K562 (cell line): Measurements from ENCODE around the gene MRTFB. TPM values are rescaled to one million over a fixed set of nuclear protein-coding genes. Genes with fewer than 3 reads are reported as not detected.

Experiments
- ATAC-seq: fragments of 200-7000 bp; cut with Tn5 transposase; 3 replicates; pipeline ENCODE4 v1.9.1; 2020; ENCODE audit warnings: moderate library complexity
- BruUV-seq: library from RNA; stranded (reverse); fragments of 400-500 nt; replicated peaks from 2 replicates; lab custom pipeline; 2021; lab: Mats Ljungman, UMichigan
- CTCF ChIA-PET: fragments of 300-600 bp; formaldehyde crosslinking; extraction: SDS; loops from one replicate; lab custom pipeline; 2021; ENCODE audit warnings: low intra/inter-chr PET ratio; lab: Yijun Ruan, JAX
- POLR2A ChIA-PET: fragments of 300-600, 350-650 bp; sonication (Branson Sonifier 250); formaldehyde crosslinking; extraction: SDS; loops from one replicate; lab custom pipeline; 2021; ENCODE audit warnings: antibody characterized with exemption, inconsistent platforms; lab: Yijun Ruan, JAX
- DNase-seq, 4 experiments: peaks; one replicate each; pipeline versions ENCODE4 v3.0.0 to v3.0.0-alpha.2; 2011 to 2018; ENCODE audit warnings: low spot score in 3 of 4, mixed read lengths in 3 of 4; ENCODE audit errors: extremely low read depth in 1 of 4
- FAIRE-seq: peaks from 2 replicates; lab custom pipeline; 2011; peaks lifted over from hg19 to GRCh38; lab: Jason Lieb, UNC
- H2AFZ ChIP-seq: 2 replicates; pipeline ENCODE4 v1.6.0; 2011; ENCODE audit warnings: low read depth, low read length, control low read depth, inconsistent platforms
- H3K27ac ChIP-seq: fragments of 200-600 bp; 3 replicates; pipeline ENCODE4 v1.8.0; 2011; ENCODE audit warnings: low read depth, mild to moderate bottlenecking, control low read depth, inconsistent platforms, low read length, moderate library complexity, mixed read lengths; ENCODE audit errors: extremely low read depth
- H3K27me3 ChIP-seq, 2 experiments: fragments of 300-600 bp in 1 of 2; 2 replicates in 1 of 2; 3 replicates in 1 of 2; pipeline versions ENCODE4 v1.6.0 to v1.8.0; 2011; ENCODE audit warnings: inconsistent platforms in 2 of 2, low read length in 2 of 2, mild to moderate bottlenecking in 1 of 2, mixed read lengths in 1 of 2, moderate library complexity in 1 of 2; ENCODE audit not compliant: control insufficient read depth in 2 of 2, insufficient read depth in 2 of 2
- H3K36me3 ChIP-seq: fragments of 300-600 bp; 3 replicates; pipeline ENCODE4 v1.8.0; 2011; ENCODE audit warnings: mild to moderate bottlenecking, low read length, inconsistent platforms; ENCODE audit not compliant: control insufficient read depth, insufficient read depth
- H3K4me1 ChIP-seq, 2 experiments: fragments of 200-600 bp in 1 of 2; replicated peaks in 1 of 2; 2 replicates in 1 of 2; 3 replicates in 1 of 2; pipeline versions ENCODE4 v1.5.1 to v1.8.0; 2011; ENCODE audit warnings: inconsistent platforms in 2 of 2, low read length in 2 of 2, mild to moderate bottlenecking in 1 of 2, mixed read lengths in 1 of 2, moderate library complexity in 1 of 2; ENCODE audit not compliant: control insufficient read depth in 2 of 2, insufficient read depth in 2 of 2
- H3K4me2 ChIP-seq: 2 replicates; pipeline ENCODE4 v1.6.1; 2011; ENCODE audit warnings: low read length, control low read depth, inconsistent platforms, mixed read lengths; ENCODE audit not compliant: insufficient read depth
- H3K4me3 ChIP-seq: fragments of 200-600 bp; sonication (generic), shearing (Covaris generic); 2 replicates; pipeline ENCODE4 v1.5.1; 2016; ENCODE audit warnings: control low read depth, inconsistent platforms
- H3K79me2 ChIP-seq: fragments of 200-600 bp; 3 replicates; pipeline ENCODE4 v1.8.0; 2011; ENCODE audit warnings: low read length, inconsistent platforms; ENCODE audit not compliant: control insufficient read depth, insufficient read depth
- H3K9ac ChIP-seq, 2 experiments: 2 replicates each; pipeline versions ENCODE4 v1.6.0 to v1.6.1; 2011; ENCODE audit warnings: low read depth in 2 of 2, low read length in 2 of 2, control low read depth in 1 of 2, inconsistent platforms in 1 of 2, mild to moderate bottlenecking in 1 of 2, mixed read lengths in 1 of 2; ENCODE audit not compliant: insufficient read depth in 1 of 2
- H3K9me1 ChIP-seq: one replicate; pipeline ENCODE4 v1.6.0; 2011; ENCODE audit warnings: inconsistent platforms, mild to moderate bottlenecking, low read length, moderate library complexity; ENCODE audit not compliant: control insufficient read depth, insufficient read depth
- H3K9me3 ChIP-seq: replicated peaks from 2 replicates; pipeline ENCODE4 v1.5.1; 2011; ENCODE audit warnings: low read depth, low read length, inconsistent platforms; ENCODE audit not compliant: control insufficient read depth, insufficient read depth
- H4K20me1 ChIP-seq: replicated peaks from 2 replicates; pipeline ENCODE4 v1.6.1; 2011; ENCODE audit warnings: low read length, inconsistent platforms, mixed read lengths; ENCODE audit not compliant: control insufficient read depth, insufficient read depth
- EP400 ChIP-seq: fragments of 450-650 bp; IDR thresholded peaks from 2 replicates; pipeline ENCODE4 v1.6.1; 2017; ENCODE audit warnings: antibody characterized with exemption, mild to moderate bottlenecking, moderate library complexity
- GATA2 ChIP-seq: sonication (generic); formaldehyde crosslinking; IDR thresholded peaks from 2 replicates; pipeline ENCODE4 v1.4.0; 2020; ENCODE audit warnings: mild to moderate bottlenecking, missing genetic modification reagents
- NR2F6 ChIP-seq: fragments of 450-650 bp; formaldehyde crosslinking; IDR thresholded peaks from 2 replicates; pipeline ENCODE4 v1.4.0; 2020; ENCODE audit warnings: mild to moderate bottlenecking
- RBM34 ChIP-seq: fragments of 200-400 bp; formaldehyde crosslinking; IDR thresholded peaks from 2 replicates; pipeline ENCODE4 v1.6.1; 2018; ENCODE audit warnings: low read length, borderline replicate concordance; ENCODE audit not compliant: insufficient read depth
- RHOXF2B ChIP-seq: fragments of 250-450 bp; sonication (Bioruptor Pico); conservative IDR thresholded peaks from 2 replicates; pipeline ENCODE4 v1.5.1; 2021
- TAF7 ChIP-seq: fragments of 450-650 bp; IDR thresholded peaks from 2 replicates; pipeline ENCODE4 v1.6.1; 2016; ENCODE audit warnings: missing genetic modification characterization, missing compliant biosample characterization
- TBL1XR1 ChIP-seq, 2 experiments: IDR thresholded peaks; 2 replicates each; pipeline ENCODE4 v1.6.1; 2012; ENCODE audit warnings: improper control_type of control experiment in 2 of 2, low read length in 2 of 2, mild to moderate bottlenecking in 1 of 2
- WGBS: fragments of 100-300 bp; shearing (Covaris generic); methylation state at CpG from one replicate; pipeline ENCODE4 v1.1.6; 2016; ENCODE audit warnings: low coverage, mixed read lengths; ENCODE audit not compliant: insufficient coverage; ENCODE audit errors: missing lambda C conversion rate; 5-methylcytosine and 5-hydroxymethylcytosine counted together
- in situ Hi-C: fragments of 300-500 bp; cut with MboI; formaldehyde crosslinking; loops from 4 replicates; pipeline ENCODE4 v1.15.0; 2018; ENCODE audit warnings: inconsistent platforms, mixed read lengths
- intact Hi-C: fragments of 100-400 bp; cut with micrococcal nuclease; formaldehyde crosslinking; loops from 2 replicates; pipeline ENCODE4 v1.14.2; 2022
- polyA plus RNA-seq, 8 experiments: library from polyadenylated mRNA; depleted of rRNA in 4 of 8; stranded (reverse) in 5 of 8; unstranded in 3 of 8; fragments of >200 nt; fragmentation: Nextera tagmentation in 2 of 8; fragmentation: Illumina TruSeq in 1 of 8; extraction: Ambion mirVana in 2 of 8; extraction: Trizol in 1 of 8; gene quantifications; 2 replicates each; pipeline versions ENCODE4 v1.2.1 to v1.2.3, GENCODE V29; 2011 to 2014; ENCODE audit warnings: inconsistent platforms in 1 of 8, missing spikeins in 1 of 8
- total RNA-seq, 7 experiments: library from RNA; depleted of rRNA in 6 of 7; stranded (reverse); fragments of >200 nt in 6 of 7; fragmentation: Illumina TruSeq in 2 of 7; extraction: Trizol in 2 of 7; gene quantifications; 2 replicates each; pipeline versions ENCODE4 v1.2.1 to v1.2.3, GENCODE V29; 2011 to 2021; ENCODE audit warnings: low replicate concordance in 1 of 7
- TF ChIP-seq, protein P1 (sequence below): fragments of 250-450 bp; sonication (Bioruptor Pico); IDR thresholded peaks from 2 replicates; pipeline ENCODE4 v1.5.0; 2021
- TF ChIP-seq, protein P2 (sequence below), 2 experiments: fragments of 450-650 bp; IDR thresholded peaks; 2 replicates each; pipeline ENCODE4 v1.6.1; 2016

MRTFB gene
- total and polyA plus RNA-seq, 9 of the 15 experiments (the other 6 are each of a cell fraction or from before 2014, with no cell fraction given): 2.2 to 12.7 (median 7.0) TPM

DNA sequence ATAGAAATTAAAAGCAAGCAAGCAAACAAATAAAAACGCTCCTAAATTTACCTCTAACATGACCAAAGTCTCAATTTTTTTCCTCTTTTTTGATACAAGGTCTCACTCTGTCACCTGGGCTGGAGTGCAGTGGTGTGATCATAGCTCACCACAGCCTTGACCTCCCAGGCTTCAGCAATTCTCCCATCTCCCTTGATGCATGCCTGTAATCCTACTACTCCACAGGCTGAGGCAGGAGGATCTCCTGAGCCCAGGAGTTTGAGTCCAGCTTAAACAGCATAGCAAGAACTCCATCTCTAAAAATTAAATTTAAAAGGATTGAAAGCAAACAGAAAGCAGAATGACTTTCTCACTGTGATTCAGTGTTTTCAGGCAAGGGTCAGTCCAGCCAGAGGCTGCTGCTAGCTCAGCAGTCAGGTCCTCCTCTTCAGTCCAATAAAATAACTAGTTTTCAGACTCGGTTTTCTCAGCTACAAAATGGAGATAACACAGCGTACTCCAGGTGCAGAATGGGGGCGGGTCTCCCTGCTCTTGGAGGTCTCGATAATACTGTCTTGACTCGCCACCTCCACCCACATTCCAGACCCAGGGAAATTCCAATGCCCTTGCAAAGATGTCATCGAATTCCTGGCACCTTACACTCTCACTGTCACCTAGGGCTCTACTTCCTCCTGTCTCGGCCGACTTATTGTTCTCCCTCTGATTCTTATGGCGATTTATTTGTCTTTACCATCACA, 20.7 kb upstream of the MRTFB start:
- Histone ChIP-seq H3K9ac (no peak overlapping the region), H4K20me1 (no peaks in the 10 kb centered on the region), H3K4me1 (no peaks in the 10 kb centered on the region; a peak in 1 of 5 replicates), H3K79me2 (no peaks in the 10 kb centered on the region), H3K36me3 (no peaks in the 10 kb centered on the region), H3K4me3 (no peak overlapping the region), H3K9me3 (no peaks in the 10 kb centered on the region), H3K27ac (no peak overlapping the region), H3K4me2 (no peak overlapping the region), H3K27me3 (peaks cover 11 to 29% of the 10 kb centered on the region in 2 experiments; a peak in 3 of 5 replicates), H3K9me1 (no peaks in the 10 kb centered on the region), H2AFZ (no peak overlapping the region)
- ChIA-PET CTCF (no interaction called here), POLR2A (no interaction called here)
- no peak for TF ChIP-seq EP400
- no peak for TF ChIP-seq TAF7
- TF ChIP-seq RHOXF2B (CRISPR knock-in tag): no peak
- no peak for TF ChIP-seq GATA2 (CRISPR knock-in tag)
- TF ChIP-seq, protein P1, sequence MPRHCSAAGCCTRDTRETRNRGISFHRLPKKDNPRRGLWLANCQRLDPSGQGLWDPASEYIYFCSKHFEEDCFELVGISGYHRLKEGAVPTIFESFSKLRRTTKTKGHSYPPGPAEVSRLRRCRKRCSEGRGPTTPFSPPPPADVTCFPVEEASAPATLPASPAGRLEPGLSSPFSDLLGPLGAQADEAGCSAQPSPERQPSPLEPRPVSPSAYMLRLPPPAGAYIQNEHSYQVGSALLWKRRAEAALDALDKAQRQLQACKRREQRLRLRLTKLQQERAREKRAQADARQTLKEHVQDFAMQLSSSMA: no peak
- TF ChIP-seq, protein P2, sequence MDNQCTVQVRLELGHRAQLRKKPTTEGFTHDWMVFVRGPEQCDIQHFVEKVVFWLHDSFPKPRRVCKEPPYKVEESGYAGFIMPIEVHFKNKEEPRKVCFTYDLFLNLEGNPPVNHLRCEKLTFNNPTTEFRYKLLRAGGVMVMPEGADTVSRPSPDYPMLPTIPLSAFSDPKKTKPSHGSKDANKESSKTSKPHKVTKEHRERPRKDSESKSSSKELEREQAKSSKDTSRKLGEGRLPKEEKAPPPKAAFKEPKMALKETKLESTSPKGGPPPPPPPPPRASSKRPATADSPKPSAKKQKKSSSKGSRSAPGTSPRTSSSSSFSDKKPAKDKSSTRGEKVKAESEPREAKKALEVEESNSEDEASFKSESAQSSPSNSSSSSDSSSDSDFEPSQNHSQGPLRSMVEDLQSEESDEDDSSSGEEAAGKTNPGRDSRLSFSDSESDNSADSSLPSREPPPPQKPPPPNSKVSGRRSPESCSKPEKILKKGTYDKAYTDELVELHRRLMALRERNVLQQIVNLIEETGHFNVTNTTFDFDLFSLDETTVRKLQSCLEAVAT (IDR thresholded peaks at IDR 0.05): no peak
- TF ChIP-seq TBL1XR1 (IDR thresholded peaks at IDR 0.05; ENCODE audit: low read length in 2 of 2): no peak
- TF ChIP-seq RBM34: no peak
- no peak for TF ChIP-seq NR2F6 (CRISPR knock-in tag)
- intact Hi-C loops: loop anchor here (10.0 kb wide), 1 partner anchor 76 kb away; no protein-coding TSS in a partner anchor
- ATAC-seq (no peak), FAIRE-seq (no peak), DNase-seq (no peak)
- BruUV-seq: no TSS peak
- in situ Hi-C loops: no loop called here
- WGBS: 3% methylated on average over 10 of the region's 10 CpGs
